Prostate gland (tissue), 2 donors: ENCODE results near the gene NPLOC4.

Experiments used
- CTCF ChIP-seq, 4 experiments: fragments of 200-600 bp in 2 of 4; fragments of 450-650 bp in 2 of 4; sonication (generic) in 2 of 4; IDR thresholded peaks; 1 replicate in 3 of 4; 2 replicates in 1 of 4; pipeline ENCODE4 v1.5.1; 2016 to 2019; ENCODE audit warnings: antibody characterized with exemption in 4 of 4, mild to moderate bottlenecking in 2 of 4, moderate library complexity in 2 of 4
- POLR2A ChIP-seq: fragments of 450-650 bp; IDR thresholded peaks from one replicate; pipeline ENCODE4 v1.6.1; 2016; ENCODE audit warnings: antibody characterized with exemption, mild to moderate bottlenecking
- POLR2AphosphoS5 ChIP-seq: sonication (generic); formaldehyde crosslinking; IDR thresholded peaks from one replicate; pipeline ENCODE4 v1.6.1; 2017; ENCODE audit warnings: antibody characterized with exemption

- TF ChIP-seq CTCF (IDR thresholded peaks at IDR 0.05) (no peak), POLR2AphosphoS5 (no peak), POLR2A (no peak)
Measured at GRCh38 chr17:81567191-81567590, 69.7 kb downstream of the NPLOC4 start.
